CD4-positive, alpha-beta T cell (primary cell): ENCODE results near the gene RRH. TPM values are rescaled to one million over a fixed set of nuclear protein-coding genes. Genes with fewer than 3 reads are reported as not detected.
A peak's percentile ranks its signal among the peaks of the same experiment; 100 is the strongest.

Experiments used
- ATAC-seq: fragments of 200-7000 bp; cut with Tn5 transposase; one replicate; pipeline ENCODE4 v1.10.0; 2022; ENCODE audit warnings: mild to moderate bottlenecking; ENCODE audit not compliant: poor library complexity
- CTCF ChIA-PET: fragments of 350-600 bp; sonication (Branson Sonifier 250); formaldehyde crosslinking; loops from one replicate; lab custom pipeline; 2021; ENCODE audit warnings: antibody characterized with exemption, inconsistent platforms; lab: Charles Lee
- POLR2A ChIA-PET: fragments of 350-600 bp; sonication (Branson Sonifier 250); formaldehyde crosslinking; loops from one replicate; lab custom pipeline; 2021; ENCODE audit warnings: antibody characterized with exemption, inconsistent platforms; lab: Charles Lee
- DNase-seq, 14 experiments: peaks; one replicate each; pipeline ENCODE4 v3.0.0-alpha.2; 2013 to 2020; ENCODE audit warnings: mixed read lengths in 2 of 14
- H3K27ac ChIP-seq, 2 donors: one replicate each; pipeline versions ENCODE4 v1.5.1 to v1.7.0; 2013; ENCODE audit warnings: low read length in 2 of 2, low read depth in 1 of 2, mild to moderate bottlenecking in 1 of 2
- H3K27me3 ChIP-seq, 2 experiments: 1 replicate in 1 of 2; 2 replicates in 1 of 2; pipeline versions ENCODE4 v1.6.1 to v1.7.0; 2013; ENCODE audit warnings: low read length in 2 of 2, control low read depth in 1 of 2, mild to moderate bottlenecking in 1 of 2, moderate library complexity in 1 of 2; ENCODE audit not compliant: insufficient read depth in 2 of 2, control insufficient read depth in 1 of 2
- H3K36me3 ChIP-seq: one replicate; pipeline ENCODE4 v1.6.1; 2013; ENCODE audit warnings: low read length, control low read depth; ENCODE audit not compliant: insufficient read depth
- H3K4me1 ChIP-seq: one replicate; pipeline ENCODE4 v1.6.1; 2013; ENCODE audit warnings: low read length, control low read depth; ENCODE audit not compliant: insufficient read depth
- H3K4me3 ChIP-seq: one replicate; pipeline ENCODE4 v1.5.1; 2013; ENCODE audit warnings: mild to moderate bottlenecking, low read length, moderate library complexity
- H3K9me3 ChIP-seq, 2 experiments: 1 replicate in 1 of 2; 2 replicates in 1 of 2; pipeline versions ENCODE4 v1.6.1 to v1.7.0; 2013; ENCODE audit warnings: low read length in 2 of 2, mild to moderate bottlenecking in 2 of 2, control low read depth in 1 of 2, moderate library complexity in 1 of 2; ENCODE audit not compliant: control insufficient read depth in 1 of 2, insufficient read depth in 1 of 2
- H3K27ac Mint-ChIP-seq: one replicate; pipeline ENCODE4 v1.8.0; 2020; ENCODE audit warnings: mixed read lengths
- H3K27me3 Mint-ChIP-seq: one replicate; pipeline ENCODE4 v1.8.0; 2021; ENCODE audit warnings: mixed read lengths
- H3K36me3 Mint-ChIP-seq: one replicate; pipeline ENCODE4 v1.8.0; 2021; ENCODE audit warnings: low read depth, mixed read lengths
- H3K4me1 Mint-ChIP-seq: one replicate; pipeline ENCODE4 v1.8.0; 2021; ENCODE audit warnings: low read depth, mixed read lengths
- H3K4me3 Mint-ChIP-seq: one replicate; pipeline ENCODE4 v1.8.0; 2020; ENCODE audit warnings: mild to moderate bottlenecking, mixed read lengths
- H3K9me3 Mint-ChIP-seq: one replicate; pipeline ENCODE4 v1.8.0; 2020; ENCODE audit warnings: mixed read lengths
- intact Hi-C, 2 experiments: fragments of 100-400 bp; cut with DNase I in 1 of 2; cut with micrococcal nuclease in 1 of 2; formaldehyde crosslinking; loops; one replicate each; pipeline versions ENCODE4 v1.15.1 to v1.9.0; 2023 to 2025; cut with DNase I, micrococcal nuclease
- total RNA-seq, 174 experiments: library from RNA in 2 of 174; stranded (reverse) in 2 of 174; gene quantifications; one replicate each; pipeline ENCODE4 v1.2.3 and lab custom pipeline; 2021 to 2026
- TF ChIP-seq, protein P1 (sequence below): fragments of 200-600 bp; IDR thresholded peaks from one replicate; pipeline ENCODE4 v1.8.0; 2022; ENCODE audit warnings: antibody characterized with exemption, mild to moderate bottlenecking

RRH gene
- total RNA-seq, 2 experiments from 2014 or later, result not detected

DNA sequence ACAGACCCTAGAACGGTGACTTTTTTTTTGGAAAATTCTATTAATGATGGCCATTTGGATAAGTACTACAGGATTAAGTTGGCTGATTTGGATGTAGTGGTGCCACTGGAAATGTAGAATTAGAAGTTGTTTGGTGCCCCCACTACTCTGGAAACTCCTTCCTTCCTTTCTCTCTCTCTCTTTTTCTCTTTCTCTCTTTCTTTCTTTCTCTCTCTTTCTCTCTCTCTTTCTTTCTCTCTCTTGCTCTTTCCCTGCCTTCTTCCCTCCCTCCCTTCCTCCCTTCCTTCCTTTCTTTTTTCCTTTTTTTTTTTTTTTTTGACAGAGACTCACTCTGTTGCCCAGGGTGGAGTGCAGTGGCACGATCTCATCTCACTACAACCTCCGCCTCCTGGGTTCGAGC lies 9.5 kb upstream of the RRH start:
- H3K4me3 Mint-ChIP-seq, result peak overlapping the region; percentile 55
- no peaks in the 10 kb centered on the region for H3K9me3 Mint-ChIP-seq
- H3K27ac ChIP-seq, result no peak overlapping the region
- no peaks in the 10 kb centered on the region for H3K27me3 ChIP-seq
- intact Hi-C loops, result loop anchor here in 1 of 2 experiments (10.0 kb wide), 4 partner anchors 113 to 1193 kb away; partner anchors contain the start of genes CASP6, ELOVL6, OSTC and RPL34
- H3K27ac Mint-ChIP-seq, result no peak overlapping the region
- H3K4me1 Mint-ChIP-seq, result peaks cover 42% of the 10 kb centered on the region
- CTCF ChIA-PET, result interaction anchor here (1.2 kb wide), 1 partner anchor 385 kb away, joined by 6 read pairs; the partner anchor contains the start of gene SEC24B
- POLR2A ChIA-PET, result no interaction called here
- H3K36me3 Mint-ChIP-seq, result peaks cover 84% of the 10 kb centered on the region
- no peak for DNase-seq
- H3K36me3 ChIP-seq, result peaks cover 48% of the 10 kb centered on the region
- H3K27me3 Mint-ChIP-seq, result no peaks in the 10 kb centered on the region
- no peak overlapping the region for H3K4me3 ChIP-seq
- TF ChIP-seq, protein P1, sequence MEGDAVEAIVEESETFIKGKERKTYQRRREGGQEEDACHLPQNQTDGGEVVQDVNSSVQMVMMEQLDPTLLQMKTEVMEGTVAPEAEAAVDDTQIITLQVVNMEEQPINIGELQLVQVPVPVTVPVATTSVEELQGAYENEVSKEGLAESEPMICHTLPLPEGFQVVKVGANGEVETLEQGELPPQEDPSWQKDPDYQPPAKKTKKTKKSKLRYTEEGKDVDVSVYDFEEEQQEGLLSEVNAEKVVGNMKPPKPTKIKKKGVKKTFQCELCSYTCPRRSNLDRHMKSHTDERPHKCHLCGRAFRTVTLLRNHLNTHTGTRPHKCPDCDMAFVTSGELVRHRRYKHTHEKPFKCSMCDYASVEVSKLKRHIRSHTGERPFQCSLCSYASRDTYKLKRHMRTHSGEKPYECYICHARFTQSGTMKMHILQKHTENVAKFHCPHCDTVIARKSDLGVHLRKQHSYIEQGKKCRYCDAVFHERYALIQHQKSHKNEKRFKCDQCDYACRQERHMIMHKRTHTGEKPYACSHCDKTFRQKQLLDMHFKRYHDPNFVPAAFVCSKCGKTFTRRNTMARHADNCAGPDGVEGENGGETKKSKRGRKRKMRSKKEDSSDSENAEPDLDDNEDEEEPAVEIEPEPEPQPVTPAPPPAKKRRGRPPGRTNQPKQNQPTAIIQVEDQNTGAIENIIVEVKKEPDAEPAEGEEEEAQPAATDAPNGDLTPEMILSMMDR, result no peak
- H3K4me1 ChIP-seq, result peaks cover 18% of the 10 kb centered on the region
- no peak for ATAC-seq
- H3K9me3 ChIP-seq, result no peaks in the 10 kb centered on the region

DNA sequence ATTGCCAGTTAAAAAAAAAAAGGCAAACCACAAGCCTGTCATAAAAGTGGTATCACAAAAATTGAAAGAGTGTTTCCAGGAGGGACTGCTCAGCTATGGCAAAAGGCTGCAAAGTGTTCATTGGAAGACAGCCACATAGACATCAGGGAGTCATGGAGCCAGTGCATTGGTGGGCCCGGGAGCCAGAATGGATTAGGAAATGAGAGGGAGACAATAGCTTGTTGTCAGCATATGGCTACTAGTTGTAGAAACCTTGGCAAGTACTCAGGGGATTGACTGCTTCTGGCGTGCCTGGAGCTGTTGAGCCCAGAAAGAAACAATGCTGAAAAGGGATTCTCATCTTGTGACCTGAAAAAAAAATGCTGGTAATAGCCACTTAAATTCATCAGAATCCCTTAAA lies 7.2 kb upstream of the RRH start:
- CTCF ChIA-PET, result no interaction called here

DNA sequence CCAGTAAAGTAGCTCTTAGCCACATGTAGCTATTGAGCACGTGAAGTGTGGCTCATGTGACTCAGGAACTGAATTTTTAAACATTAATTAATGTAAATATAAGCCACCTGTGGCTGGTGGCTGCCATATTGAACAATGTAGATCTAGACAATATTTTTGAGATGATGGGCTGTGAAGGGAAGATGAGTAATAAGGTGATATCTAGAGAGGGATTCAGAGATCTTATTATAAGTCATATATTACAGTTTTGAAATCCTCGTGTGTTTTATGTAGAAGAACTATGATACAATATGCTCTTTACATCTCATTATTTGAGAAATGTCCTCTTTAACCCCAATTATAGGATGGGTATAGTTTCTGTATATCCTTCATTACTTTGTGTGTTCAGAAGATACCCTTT lies 6.6 kb upstream of the RRH start:
- TF ChIP-seq, protein P1, result no peak
- Mint-ChIP-seq H3K9me3 (no peaks in the 10 kb centered on the region), H3K27me3 (no peaks in the 10 kb centered on the region), H3K27ac (peak overlapping the region; percentile 16), H3K4me1 (peaks cover 24% of the 10 kb centered on the region), H3K4me3 (no peak overlapping the region), H3K36me3 (peaks cover 83% of the 10 kb centered on the region)
- CTCF ChIA-PET, result no interaction called here
- no peaks in the 10 kb centered on the region for H3K27me3 ChIP-seq
- DNase-seq (no peak), ATAC-seq (no peak)
- no peak overlapping the region for H3K27ac ChIP-seq
- H3K36me3 ChIP-seq, result peaks cover 72% of the 10 kb centered on the region
- H3K9me3 ChIP-seq, result no peaks in the 10 kb centered on the region
- H3K4me1 ChIP-seq, result peaks cover 5% of the 10 kb centered on the region
- POLR2A ChIA-PET, result no interaction called here
- intact Hi-C loops, result no loop called here
- no peak overlapping the region for H3K4me3 ChIP-seq

More for the DNA sequence above, 7.2 kb upstream of the RRH start:
- H3K4me3 Mint-ChIP-seq, result no peak overlapping the region
- no peaks in the 10 kb centered on the region for H3K27me3 Mint-ChIP-seq
- peaks cover 88% of the 10 kb centered on the region for H3K36me3 Mint-ChIP-seq
- Histone ChIP-seq H3K36me3 (peaks cover 70% of the 10 kb centered on the region), H3K4me3 (no peak overlapping the region), H3K9me3 (no peaks in the 10 kb centered on the region), H3K27me3 (no peaks in the 10 kb centered on the region), H3K4me1 (peaks cover 11% of the 10 kb centered on the region), H3K27ac (no peak overlapping the region)
- peaks cover 30% of the 10 kb centered on the region for H3K4me1 Mint-ChIP-seq
- DNase-seq, result no peak
- POLR2A ChIA-PET, result no interaction called here
- intact Hi-C loops, result no loop called here
- H3K9me3 Mint-ChIP-seq, result no peaks in the 10 kb centered on the region
- no peak for ATAC-seq
- peak overlapping the region; percentile 16 for H3K27ac Mint-ChIP-seq
- TF ChIP-seq, protein P1, result no peak
